ENCODE measurements around the gene STAC. TPM values are rescaled to one million over a fixed set of nuclear protein-coding genes. Genes with fewer than 3 reads are reported as not detected.

Gene STAC
- total and polyA plus RNA-seq, 7 donors = 0.19 to 1.5 (median 0.47) TPM

DNA sequence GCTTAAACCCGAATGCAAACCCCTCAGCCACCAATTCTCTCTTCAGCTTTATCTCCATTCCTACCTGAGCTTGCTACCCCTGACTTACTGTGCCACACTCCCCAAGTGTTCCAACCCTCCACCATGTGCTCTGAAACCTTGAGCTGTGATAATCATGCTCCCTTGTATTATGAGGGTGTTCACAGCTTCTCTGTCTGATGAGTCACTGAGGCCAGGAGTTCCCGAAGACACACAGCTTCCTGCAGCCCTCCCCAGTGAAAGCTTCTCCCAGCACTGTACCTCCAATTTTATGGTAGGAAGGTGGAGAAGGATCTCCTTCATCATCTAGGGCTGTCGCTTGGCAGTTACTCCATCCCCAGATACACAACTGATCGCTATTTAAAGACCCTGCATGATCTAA lies 24.9 kb downstream of the STAC start:
- no peak overlapping the region for H3K27ac ChIP-seq
- DNase-seq (no peak), ATAC-seq (no peak)
- intact Hi-C loops (cut with DNase I) = no loop called here
- no peak overlapping the region for H3K4me3 ChIP-seq
- TF ChIP-seq, protein P1, sequence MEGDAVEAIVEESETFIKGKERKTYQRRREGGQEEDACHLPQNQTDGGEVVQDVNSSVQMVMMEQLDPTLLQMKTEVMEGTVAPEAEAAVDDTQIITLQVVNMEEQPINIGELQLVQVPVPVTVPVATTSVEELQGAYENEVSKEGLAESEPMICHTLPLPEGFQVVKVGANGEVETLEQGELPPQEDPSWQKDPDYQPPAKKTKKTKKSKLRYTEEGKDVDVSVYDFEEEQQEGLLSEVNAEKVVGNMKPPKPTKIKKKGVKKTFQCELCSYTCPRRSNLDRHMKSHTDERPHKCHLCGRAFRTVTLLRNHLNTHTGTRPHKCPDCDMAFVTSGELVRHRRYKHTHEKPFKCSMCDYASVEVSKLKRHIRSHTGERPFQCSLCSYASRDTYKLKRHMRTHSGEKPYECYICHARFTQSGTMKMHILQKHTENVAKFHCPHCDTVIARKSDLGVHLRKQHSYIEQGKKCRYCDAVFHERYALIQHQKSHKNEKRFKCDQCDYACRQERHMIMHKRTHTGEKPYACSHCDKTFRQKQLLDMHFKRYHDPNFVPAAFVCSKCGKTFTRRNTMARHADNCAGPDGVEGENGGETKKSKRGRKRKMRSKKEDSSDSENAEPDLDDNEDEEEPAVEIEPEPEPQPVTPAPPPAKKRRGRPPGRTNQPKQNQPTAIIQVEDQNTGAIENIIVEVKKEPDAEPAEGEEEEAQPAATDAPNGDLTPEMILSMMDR (IDR thresholded peaks at IDR 0.05) = no peak
- H3K9me3 ChIP-seq = no peaks in the 10 kb centered on the region
- H3K27me3 ChIP-seq (ENCODE audit: insufficient read depth in 3 of 3, low read length in 2 of 3) = no peaks in the 10 kb centered on the region
- H3K4me1 ChIP-seq = no peaks in the 10 kb centered on the region
- 90 to 94% (median 93%) methylated on average over 4 of the region's 4 CpGs for WGBS, 3 donors
- H3K36me3 ChIP-seq (ENCODE audit: insufficient read depth in 1 of 2, low read depth in 1 of 2) = no peaks in the 10 kb centered on the region

DNA sequence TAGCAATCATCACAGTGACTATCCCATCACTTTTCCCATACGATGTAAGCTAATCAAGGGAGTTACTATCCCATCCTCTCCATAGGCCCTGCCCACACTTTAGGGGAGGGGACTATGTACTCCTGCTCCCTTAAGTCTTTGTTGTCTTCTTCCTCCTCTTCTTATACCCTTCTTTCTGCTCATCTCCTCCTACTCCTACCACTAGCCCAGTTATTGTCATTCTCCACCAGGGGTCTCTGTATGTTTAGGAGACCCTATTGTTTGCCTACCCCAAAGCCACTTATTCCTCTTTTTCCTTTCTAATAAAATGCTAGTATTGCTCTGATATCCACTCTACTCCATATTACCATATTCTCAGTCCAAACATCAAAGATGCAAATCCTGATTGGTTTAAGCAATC lies 27.8 kb downstream of the STAC start:
- no peak for ATAC-seq
- no peak overlapping the region for H3K4me3 ChIP-seq
- WGBS, 3 donors = 60 to 90% (median 80%) methylated on average over 1 of the region's 1 CpG

DNA sequence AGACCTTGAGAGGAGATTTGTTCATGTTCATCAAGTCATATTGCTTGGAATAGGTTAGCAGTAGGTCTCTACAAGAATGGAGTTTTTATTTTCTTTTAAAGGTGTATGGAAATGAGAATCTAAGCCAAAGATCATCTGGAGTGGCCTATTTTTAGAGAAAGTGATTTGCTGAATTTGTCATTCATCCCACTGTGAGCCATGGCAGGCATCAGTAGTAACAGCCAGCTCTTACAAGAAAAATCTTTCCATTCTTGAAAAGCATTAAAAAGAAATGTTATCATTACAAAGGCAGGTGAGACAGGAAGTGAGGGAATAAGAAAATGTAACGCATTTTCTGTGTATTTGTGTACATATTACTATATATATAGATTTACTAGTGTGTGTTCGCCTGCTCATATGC lies 29.6 kb downstream of the STAC start:
- WGBS, 3 donors = 86 to 89% (median 87%) methylated on average over 2 of the region's 2 CpGs
- Histone ChIP-seq H3K9me3 (no peaks in the 10 kb centered on the region), H3K27me3 (ENCODE audit: insufficient read depth in 3 of 3, low read length in 2 of 3) (no peaks in the 10 kb centered on the region), H3K27ac (no peak overlapping the region), H3K4me3 (no peak overlapping the region), H3K4me1 (no peaks in the 10 kb centered on the region), H3K36me3 (ENCODE audit: insufficient read depth in 1 of 2, low read depth in 1 of 2) (no peaks in the 10 kb centered on the region)
- intact Hi-C loops (cut with DNase I) = no loop called here
- no peak for DNase-seq
- TF ChIP-seq, protein P1 (IDR thresholded peaks at IDR 0.05) = no peak
- no peak for ATAC-seq

More for the DNA sequence above, 27.8 kb downstream of the STAC start:
- Histone ChIP-seq H3K4me1 (no peaks in the 10 kb centered on the region), H3K9me3 (no peaks in the 10 kb centered on the region), H3K36me3 (ENCODE audit: insufficient read depth in 1 of 2, low read depth in 1 of 2) (no peaks in the 10 kb centered on the region), H3K27ac (no peak overlapping the region), H3K27me3 (ENCODE audit: insufficient read depth in 3 of 3, low read length in 2 of 3) (no peaks in the 10 kb centered on the region)
- TF ChIP-seq, protein P1 (IDR thresholded peaks at IDR 0.05) = no peak
- no peak for DNase-seq
- intact Hi-C loops (cut with DNase I) = no loop called here

DNA sequence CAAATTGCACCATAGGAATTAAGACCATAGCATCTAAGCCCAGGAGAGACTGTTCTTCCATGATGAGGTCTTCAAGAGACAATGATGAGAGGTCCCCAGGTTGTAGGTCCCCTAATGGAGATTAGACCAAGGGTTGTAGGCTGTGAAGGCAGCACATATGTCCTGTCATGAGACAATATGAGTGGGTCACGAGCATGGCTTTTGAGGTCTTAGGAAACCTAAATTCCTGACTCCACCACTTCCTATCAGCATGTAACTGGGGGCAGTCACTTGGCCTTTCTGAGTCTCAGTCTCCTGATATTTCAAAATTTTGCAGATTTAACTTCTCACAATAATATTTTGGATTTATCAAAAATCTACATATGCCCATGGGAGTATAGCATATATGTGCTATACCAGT lies 31.3 kb downstream of the STAC start:
- DNase-seq = no peak
- intact Hi-C loops (cut with DNase I) = no loop called here
- Histone ChIP-seq H3K4me1 (no peaks in the 10 kb centered on the region), H3K27me3 (ENCODE audit: insufficient read depth in 3 of 3, low read length in 2 of 3) (no peaks in the 10 kb centered on the region), H3K9me3 (no peaks in the 10 kb centered on the region), H3K27ac (no peak overlapping the region), H3K4me3 (no peak overlapping the region), H3K36me3 (ENCODE audit: insufficient read depth in 1 of 2, low read depth in 1 of 2) (no peaks in the 10 kb centered on the region)
- 73 to 83% (median 83%) methylated on average over 1 of the region's 1 CpG for WGBS, 3 donors
- no peak for ATAC-seq
- TF ChIP-seq, protein P1 (IDR thresholded peaks at IDR 0.05) = no peak

GRCh38 chr3:36416599-36416998 lies 36.3 kb downstream of the STAC start:
- TF ChIP-seq, protein P1 (IDR thresholded peaks at IDR 0.05) = no peak
- no peak for DNase-seq
- 0 to 100% (median 92%) methylated on average over 1 of the region's 1 CpG for WGBS, 3 donors
- ATAC-seq = no peak
- Histone ChIP-seq H3K36me3 (ENCODE audit: insufficient read depth in 1 of 2, low read depth in 1 of 2) (no peaks in the 10 kb centered on the region), H3K4me1 (no peaks in the 10 kb centered on the region), H3K4me3 (no peak overlapping the region), H3K27ac (no peak overlapping the region), H3K9me3 (no peaks in the 10 kb centered on the region), H3K27me3 (ENCODE audit: insufficient read depth in 3 of 3, low read length in 2 of 3) (no peaks in the 10 kb centered on the region)
- intact Hi-C loops (cut with DNase I) = no loop called here
